HT-29 (cell line): Measurements from ENCODE around the gene CTNNA1. TPM values are rescaled to one million over a fixed set of nuclear protein-coding genes. Genes with fewer than 3 reads are reported as not detected.

Experiments used
- DNase-seq: peaks from one replicate; pipeline ENCODE4 v3.0.0-alpha.2; 2015; ENCODE audit warnings: low spot score
- total RNA-seq: library from RNA; depleted of rRNA; stranded (reverse); fragments of >200 nt; shearing (Covaris generic); gene quantifications from 2 replicates; pipeline ENCODE4 v1.2.3, GENCODE V29; 2014

Gene CTNNA1
- total RNA-seq, 1 experiment from 2014 or later, result 416 TPM

DNA sequence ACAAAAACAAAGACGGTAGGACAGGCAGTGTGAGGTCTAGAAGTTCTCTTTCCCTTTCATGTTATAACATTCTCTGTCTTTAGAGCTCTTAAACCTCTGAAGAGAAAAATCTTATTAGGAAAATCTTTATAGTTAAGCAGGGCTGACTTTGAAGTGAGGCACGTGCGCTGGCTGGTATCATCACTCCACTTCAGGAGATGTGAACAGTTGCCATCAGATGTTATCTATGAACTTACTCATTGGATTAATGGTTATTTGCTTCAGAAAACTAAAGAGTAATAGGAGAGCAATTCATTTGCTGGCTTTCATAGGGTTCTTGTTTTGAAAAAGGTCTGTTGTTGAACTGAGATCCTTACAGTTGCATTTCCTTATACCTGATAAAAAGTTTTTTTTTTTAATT is 96.2 kb downstream of the CTNNA1 start:
- no peak for DNase-seq

DNA sequence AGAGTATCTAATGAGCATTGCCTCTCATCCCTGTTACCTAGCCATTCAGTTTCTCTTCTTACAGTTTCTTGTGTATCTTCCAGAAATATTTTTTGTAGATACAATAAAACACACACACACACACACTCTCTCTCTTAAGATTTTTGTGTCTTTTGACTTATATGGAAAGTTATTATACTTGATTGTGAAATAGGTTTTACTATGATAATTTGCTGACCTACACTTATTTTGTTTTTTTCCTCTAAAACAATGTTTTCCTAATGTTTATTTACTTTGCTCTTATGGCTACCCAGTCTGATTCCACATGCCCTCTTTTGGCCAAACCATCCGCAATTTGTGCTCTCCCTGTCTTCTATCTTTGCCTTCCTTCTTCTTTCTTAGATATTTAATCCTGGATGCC is 96.7 kb downstream of the CTNNA1 start:
- no peak for DNase-seq

DNA sequence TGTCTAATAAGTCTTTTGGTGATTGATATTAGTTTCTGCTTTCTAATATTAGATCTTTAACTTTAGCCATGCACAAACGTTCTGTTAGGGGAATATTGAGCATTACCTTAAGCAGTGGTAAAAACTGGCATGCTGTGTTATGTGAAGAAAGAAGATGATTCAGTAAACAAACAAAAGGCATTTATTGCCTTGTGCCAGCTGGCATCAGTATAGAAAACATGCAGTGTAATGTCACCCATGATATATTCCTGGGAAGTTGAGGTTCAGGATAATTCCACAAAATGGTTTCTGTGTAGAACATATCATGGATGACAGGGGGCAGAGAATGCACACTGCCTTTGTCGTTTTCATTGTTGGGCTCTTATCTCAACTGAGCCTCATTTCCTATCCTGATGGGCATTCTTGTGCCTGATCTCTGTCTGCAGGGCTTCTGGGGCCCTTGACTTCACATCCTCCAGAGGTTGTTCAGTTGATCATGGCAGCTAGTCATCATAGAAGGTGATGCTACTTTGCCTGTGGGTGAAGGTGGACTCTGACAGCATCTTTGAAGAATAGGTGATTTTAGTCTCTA is 97.7 kb downstream of the CTNNA1 start:
- no peak for DNase-seq

DNA sequence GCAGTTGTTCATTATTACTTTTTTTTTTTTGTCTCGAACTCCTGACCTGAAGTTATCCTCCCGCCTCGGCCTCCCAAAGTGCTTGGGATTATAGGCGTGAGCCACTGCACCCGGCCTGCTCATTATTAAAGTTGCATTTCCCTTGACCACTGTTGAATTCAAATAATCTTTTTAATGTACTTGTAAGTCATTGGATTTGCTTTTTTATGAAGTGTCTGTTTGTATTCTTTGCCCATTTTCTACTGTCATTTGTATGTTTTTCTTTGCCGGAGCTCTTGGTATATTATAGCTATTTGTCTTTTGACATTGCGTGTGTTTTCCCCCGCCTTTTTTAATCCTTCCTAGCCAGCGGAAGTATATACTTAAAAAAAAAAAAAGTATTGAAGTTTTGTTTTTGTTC is 99.9 kb downstream of the CTNNA1 start:
- DNase-seq, result no peak

DNA sequence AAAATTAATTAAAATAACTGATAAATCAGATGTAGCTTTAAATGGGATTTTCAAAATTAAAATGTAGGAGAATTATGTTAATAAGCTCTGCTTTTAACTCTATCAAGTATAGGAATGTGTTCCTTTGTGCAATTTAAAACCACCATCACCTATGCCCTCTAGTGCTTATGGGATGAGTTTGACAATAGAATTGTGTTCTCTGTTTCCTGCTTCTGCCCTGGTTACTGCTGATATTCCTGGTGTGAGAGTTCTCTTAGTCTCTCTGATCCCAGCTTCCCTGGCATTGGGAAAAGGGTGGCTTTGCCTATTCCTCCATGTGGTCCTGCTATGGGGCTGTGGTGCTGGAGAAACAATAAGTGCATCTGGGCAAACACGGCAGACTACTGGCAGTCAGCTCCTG is 113.8 kb downstream of the CTNNA1 start:
- no peak for DNase-seq

DNA sequence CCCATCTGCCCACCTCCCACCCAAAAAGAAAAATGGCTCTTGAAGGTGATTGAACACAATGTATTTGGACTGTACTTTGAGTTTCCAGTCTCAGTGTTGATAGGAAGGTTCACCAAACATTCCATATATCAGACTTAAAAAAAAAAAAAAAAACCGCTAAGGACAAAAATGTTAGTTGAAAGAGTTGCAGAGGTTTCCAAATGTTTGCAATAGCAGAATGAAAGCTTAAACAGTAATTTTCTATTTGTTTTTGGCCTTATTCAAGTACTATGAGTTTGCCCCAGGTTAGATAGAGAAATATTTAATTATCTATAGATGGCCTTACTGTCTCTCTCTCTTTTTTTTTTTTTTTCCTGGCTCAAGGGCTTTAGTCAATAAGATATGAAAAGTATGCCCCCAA is 115.8 kb downstream of the CTNNA1 start:
- DNase-seq, result no peak

DNA sequence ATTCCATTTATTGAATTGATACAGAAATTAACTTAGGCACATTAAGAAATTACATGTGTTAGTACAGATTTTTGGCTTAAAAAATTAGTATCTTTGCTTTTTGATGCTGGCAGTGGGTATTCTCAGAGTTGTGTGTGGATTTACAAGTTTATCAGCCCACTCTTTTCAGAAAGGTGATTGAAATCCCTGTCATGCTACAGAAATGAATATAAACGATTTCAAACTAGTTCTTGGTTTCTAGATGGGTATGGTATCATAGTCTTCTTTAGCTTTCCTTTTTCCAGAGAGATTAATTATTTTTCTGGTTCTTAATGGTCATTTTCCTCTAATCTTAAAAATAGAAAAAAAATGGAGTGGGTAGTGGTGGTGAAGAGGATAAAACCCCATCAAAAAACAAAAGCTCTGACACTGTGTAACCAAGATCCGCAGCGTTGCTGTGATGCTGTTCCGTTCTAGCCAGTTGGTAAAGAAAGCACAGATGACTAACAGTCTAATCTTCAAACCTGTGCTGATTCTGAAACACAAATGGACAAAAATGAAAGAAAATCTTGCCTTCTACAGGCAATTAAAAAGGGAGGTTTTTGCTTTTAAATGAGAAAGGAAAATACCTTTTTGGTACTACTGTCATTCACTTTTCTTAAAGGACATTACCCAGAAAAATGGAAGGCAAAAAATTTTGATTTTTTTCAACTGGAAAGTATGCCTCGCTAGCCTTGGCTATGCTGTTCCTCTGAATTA is 116.7 kb downstream of the CTNNA1 start:
- DNase-seq, result no peak

DNA sequence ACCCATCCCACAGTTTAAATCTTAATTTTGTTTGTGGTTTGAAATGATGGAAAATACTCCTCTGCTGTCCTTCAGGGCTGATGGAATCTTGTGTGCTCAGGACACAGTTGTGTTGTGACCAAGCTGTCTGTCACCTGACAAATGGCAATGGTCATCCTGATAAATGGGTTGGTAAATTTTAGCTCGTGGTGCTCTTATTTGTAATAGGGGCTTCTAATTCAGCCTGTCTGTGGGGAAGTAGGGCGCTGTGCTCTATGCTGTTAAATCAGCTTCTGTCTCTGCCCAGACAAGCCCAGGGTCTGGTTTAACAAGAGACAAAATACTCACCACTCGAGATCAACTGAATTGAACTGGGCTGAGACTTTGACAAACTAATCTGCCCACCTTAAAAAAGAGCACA is 117.4 kb downstream of the CTNNA1 start:
- DNase-seq, result no peak

DNA sequence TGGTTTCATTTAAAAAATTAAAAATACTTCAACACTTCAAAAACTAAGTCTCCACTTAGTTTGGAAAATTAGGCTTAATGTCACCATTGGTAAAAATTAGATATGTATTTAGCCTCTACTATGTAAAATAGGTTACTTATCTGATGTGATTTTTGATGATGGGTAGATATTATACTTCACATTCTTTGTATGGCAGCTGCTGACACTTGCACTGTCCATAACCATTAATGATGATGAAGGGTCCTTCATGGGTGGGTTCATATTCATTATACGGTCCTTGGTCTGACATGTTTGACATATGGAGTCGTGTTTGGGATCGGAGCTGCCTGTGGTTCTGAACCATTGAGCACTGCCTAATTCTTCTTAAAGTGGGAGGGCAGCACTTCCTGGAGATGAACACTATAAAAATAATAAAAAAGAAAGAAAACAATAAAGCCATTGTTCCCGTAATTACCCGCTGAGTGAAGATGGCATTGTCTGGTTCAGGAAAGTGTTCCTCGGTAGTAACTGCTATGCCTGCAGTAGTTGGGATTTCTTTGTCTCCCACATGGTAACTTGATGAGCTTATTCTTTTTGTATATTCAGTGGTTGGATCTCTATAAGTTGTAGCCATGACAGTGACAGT is 119.7 kb downstream of the CTNNA1 start:
- DNase-seq, result no peak

DNA sequence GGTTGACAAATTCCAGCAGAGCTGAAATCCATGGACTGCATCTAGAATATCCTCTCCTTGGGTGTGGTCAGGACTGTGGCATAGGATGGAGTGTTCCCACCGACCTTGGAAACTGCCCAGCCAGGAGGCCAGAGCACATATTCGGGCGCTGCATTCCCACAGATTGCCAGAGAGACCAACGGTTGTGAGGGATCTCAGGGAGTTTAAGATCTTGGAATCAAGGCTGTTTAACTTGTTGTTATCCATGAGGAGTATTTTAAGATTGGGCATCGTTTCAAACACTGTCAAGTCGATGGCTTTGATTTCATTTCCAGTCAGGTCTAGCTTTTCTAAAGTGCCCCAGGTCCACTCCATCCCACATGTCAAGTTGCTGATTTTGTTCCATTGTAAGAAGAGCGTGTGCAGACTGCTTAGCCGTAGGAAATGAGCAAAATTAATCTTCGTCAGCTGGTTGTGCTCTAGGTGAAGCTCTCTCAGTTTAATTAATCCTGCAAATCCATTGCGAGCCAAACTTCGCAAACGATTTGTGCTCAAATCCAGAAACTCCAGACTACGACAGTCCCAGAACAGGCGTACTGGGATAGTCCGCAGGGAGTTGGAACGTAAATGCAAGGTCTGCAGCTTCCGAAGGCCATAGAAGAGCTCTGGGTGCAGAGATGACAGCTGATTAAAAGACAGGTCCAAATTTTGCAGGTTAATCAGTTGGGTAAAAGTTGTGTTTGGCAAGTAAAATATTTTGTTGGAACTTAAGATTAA is 120.4 kb downstream of the CTNNA1 start:
- DNase-seq, result no peak

DNA sequence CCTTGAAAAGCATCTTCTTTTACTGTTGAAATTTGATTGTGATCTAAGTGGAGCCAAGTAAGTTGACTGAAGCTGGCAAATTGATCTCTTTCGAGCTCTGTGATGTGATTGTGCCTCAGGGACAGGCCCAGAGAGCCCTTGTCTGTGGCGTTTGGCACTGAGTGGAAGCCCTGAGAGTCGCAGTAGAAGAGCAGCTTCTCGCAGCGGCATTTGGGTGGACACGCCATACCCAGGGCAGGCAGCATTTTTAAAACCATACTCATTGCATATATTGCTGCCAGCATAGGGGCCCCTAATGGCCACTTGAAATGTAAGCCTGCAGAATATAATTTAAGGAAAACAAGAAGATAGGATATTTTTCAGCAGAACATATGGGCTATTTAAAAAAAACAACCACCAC is 121.0 kb downstream of the CTNNA1 start:
- no peak for DNase-seq

DNA sequence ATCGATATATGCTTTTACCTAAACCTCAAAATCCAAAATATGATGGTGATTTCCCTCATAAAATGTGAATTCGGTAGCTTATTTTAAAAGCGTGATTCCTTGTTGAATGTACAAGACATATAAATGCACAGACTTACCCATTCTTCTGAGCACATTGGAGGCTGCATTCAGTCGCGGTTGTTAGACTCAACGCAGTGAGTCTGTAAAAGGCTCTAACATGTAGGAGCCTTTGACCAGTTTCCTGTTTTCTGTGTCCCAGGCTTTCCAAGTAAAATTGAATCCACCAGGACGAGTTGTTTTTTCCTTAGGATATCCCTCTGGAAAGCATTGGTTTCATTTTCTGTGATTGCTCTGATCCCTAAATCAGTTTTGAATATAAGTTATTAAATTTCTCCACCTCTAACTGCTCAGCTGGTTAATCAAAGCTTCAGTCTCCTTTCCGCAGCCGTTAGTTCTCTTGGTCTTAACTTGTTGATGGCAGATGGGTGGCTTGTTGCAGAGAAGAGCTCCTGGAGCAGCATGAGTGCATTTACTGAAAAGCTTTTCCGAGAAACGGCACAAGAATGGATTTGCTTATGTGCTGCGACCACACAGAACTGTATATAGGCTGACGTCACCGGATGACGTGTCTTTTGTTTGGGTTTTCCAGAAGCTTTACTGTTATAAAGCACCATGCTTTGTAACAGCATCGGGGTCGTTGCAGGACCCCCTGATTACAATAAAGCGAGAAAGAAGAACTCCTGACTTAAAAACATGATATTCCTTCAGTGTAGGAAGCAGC is 121.7 kb downstream of the CTNNA1 start, which contains the start of gene LRRTM2:
TSS of gene LRRTM2 (minus strand) at position 565 of the 781 bp plus-strand sequence. CDS start at position 141, 424 bp downstream.
- no peak for DNase-seq

DNA sequence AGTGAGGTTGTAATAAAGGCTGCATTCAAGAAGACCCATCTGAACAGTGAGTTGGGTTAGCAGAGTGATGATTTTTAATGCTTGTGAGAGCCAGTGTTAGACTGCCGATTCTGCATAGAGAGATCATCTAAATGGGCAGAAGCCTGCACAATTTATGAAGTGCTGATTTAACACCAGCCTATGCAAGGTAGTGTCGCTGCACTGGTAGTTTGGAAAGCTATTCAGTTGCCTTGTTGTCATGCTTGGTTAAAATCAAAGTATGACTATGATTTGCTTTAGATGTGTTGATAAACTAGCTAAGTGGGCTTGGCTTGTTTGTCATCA is 122.3 kb downstream of the CTNNA1 start:
- DNase-seq, result no peak

DNA sequence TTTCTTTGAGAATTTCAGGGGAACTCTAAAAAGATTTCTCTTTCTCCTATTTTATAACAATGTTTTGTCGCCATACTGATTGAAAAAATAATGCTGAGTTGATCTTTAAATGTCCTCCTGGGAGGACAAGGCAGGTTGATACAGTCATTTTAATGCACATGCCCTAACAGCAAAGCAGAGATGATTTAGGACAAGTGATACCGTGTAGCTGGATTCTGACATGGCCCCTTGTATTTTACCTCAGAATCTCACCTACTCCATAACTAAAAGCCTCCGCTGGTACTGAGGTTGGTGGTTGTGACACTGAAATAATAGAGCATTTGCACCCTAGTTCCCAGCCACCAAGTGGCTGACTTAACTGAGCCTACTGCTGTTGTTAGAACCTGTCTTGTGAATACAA is 122.7 kb downstream of the CTNNA1 start:
- no peak for DNase-seq

DNA sequence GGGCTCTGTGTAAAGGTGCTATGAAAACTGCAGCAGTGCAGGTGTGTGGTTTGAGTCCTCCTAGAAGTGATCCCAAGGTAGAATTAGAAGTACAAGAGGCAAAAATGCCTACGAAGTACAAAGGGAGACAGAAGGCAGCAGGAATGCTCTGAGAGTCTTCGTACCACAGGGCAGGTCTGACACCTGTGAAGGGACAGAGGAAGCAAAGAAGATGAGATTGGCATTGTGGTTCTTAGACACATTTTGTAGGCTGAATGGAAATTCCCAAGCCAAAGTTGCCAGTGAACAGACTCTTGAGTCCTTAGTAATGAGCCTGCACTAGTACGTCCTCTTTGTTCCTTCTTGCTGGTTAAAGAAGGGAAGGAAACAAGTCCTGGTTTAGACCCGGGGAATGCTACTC is 123.6 kb downstream of the CTNNA1 start:
- DNase-seq, result no peak

DNA sequence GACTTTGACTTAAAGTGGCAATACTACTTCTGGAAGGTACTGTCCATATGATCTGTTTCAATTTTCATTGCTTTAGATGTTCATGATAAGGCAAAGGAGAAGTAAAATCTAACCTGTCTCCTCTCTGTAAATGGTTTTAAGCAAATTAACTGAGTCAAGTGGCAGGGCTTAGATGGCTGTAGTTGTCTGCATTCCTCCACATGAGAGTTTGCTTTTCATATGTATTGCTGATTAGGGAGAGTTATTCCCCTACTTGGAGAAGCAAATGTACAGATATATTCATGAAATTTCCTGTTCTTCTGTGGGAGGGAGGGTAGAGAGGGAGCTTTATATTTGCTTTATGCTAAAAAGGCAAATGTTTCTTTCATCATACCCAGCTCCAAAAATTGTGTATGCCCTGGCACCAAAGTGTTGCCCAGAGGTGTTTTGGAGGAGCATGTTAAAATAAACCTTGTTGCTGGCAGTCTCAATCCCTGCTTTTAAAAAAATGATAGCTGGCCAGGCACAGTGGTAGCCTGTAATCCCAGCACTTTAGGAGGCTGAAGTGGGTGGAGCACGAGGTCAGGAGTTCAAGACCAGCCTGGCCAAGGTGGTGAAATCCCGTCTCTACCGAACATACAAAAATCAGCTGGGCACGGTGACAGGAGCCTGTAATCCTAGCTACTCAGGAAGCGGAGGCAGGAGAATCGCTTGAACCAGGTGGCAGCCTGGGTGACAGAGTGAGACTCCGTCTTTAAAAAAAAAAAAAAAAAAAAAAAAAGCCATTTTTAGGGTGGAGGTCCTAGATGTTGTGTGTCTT is 125.4 kb downstream of the CTNNA1 start:
- no peak for DNase-seq

DNA sequence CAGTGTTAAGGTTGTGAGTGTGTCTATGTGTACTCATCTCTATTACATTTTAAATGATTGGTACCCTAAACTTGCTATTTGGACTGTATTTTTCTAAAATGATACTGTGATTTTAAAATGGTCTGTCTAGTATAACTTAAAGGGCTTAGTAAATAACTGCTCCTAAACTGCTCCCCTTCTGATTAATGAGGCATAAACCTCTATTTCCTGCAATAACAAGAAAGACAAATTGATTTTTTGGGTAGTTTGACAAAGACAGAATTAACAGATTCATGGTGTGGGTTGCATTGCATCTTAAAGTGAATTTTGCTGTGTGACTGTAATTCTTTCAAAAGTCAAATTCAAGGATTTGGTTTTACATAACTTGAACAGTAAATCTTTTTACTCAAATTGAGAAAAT is 130.0 kb downstream of the CTNNA1 start:
- no peak for DNase-seq

DNA sequence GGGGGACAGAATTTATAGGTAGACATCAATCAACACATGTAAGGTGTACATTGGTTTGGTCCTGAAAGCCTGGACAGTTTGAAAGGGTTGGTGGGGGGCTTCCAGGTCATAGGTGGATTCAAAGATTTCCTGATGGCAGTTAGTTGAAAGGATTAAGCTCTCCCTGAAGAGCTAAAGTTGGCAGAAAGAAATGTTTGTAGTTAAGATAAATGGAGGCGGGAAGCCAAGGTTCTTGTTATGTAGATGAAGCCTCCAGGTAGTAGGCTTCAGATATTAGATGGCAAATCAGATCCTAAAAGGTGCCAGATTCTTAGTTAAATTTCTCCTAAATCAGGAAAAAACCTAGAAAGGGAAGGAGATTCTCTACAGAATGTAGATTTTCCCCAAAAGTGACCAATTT is 130.9 kb downstream of the CTNNA1 start:
- no peak for DNase-seq

DNA sequence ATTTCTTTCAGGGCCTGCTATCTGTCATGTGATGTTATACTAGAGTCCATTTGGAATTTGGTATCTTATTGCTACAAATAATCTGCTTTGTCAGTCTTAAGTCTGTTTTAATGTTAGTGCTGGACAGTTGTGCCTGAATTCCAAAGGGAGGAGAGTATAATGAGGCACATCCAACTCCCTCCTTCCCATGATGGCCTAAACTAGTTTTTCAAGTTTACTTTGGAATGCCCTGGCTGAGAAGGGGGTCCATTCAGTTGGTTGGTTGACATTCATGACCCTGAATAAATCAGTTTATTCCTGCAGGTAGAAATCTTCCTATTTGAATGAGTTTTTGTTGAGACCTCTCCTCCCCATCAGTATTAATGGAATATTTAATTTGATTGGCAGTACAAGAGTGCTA is 131.3 kb downstream of the CTNNA1 start:
- no peak for DNase-seq

DNA sequence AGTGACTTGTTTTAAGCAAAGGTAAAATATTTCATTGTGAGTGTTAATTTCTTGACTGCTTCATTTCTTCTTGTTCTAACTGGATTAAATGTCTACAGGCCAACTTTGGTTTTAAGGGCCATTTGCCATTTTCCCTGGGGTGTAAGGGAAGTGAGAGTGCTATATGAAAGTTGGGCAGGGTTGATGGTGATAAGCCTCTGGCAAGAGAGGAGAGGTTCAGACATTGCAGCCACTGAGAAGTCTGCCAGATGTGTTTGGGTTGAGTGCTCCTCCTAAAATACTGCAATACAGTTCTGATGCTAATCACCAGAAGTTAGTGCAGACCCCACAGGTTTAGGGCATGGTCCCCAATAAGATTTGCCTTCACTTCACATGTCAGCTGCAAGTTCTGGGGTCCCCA is 136.8 kb downstream of the CTNNA1 start:
- DNase-seq, result no peak

DNA sequence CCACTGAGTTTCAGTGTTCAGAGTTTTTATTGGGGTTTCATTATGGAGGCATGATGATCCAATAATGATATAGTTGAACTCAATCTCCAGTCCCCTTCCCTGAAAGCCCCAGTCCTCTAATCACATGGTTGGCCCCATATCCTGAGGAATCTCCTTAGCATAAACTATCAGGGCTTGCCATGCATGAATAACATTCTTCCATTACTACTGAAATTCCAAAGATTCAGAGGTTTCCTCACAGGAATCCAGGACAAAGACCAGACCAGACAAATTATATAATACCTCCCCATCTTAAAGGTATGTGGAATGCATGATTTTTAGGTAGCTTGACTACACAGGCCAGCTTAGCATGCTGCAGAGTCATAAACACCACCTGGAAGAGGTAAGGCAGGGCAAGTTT is 137.4 kb downstream of the CTNNA1 start:
- DNase-seq, result no peak
